ENCODE data around the gene IMPDH2.
A peak's percentile ranks its signal among the peaks of the same experiment; 100 is the strongest.

The IMPDH2 gene

DNA sequence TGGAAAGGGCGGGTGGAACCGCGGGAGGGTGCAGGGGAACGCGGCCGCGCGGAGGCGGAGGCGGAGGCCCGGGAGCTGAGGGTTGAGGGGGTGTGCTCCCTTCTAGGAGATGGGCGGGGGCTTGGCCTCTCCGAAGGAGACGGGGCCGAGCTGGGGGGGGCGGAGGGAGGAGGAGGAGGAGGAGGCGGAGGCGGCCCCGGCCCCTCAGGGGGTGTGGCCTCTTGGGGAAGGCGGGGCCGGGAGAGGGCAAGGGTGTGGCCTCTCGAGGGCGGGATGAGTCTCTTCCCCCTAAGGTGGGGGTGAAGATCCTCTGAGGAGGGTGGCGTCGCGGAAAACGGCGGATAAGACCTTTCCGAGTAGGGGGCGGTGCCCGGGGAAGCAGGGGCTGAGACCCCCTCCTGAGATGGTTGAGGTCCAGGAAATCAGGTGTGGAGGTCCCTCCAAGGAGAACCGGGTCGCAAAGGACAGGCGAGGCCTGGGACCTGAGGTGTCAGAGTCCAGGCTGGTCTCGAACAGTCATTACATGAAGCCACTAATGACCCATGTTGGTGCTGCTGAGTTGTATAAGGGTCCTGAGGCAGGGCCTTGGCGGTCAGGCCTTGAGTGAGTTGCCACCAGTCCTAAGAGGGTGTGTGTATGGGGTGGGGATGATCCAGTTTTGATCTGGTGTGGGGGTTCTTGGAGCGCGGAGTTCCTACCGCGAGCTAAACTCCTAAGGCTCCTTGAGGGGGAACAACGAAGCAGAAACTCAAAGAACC, 21.2 kb downstream of the IMPDH2 start (continued):
- TF ChIP-seq, protein P1, sequence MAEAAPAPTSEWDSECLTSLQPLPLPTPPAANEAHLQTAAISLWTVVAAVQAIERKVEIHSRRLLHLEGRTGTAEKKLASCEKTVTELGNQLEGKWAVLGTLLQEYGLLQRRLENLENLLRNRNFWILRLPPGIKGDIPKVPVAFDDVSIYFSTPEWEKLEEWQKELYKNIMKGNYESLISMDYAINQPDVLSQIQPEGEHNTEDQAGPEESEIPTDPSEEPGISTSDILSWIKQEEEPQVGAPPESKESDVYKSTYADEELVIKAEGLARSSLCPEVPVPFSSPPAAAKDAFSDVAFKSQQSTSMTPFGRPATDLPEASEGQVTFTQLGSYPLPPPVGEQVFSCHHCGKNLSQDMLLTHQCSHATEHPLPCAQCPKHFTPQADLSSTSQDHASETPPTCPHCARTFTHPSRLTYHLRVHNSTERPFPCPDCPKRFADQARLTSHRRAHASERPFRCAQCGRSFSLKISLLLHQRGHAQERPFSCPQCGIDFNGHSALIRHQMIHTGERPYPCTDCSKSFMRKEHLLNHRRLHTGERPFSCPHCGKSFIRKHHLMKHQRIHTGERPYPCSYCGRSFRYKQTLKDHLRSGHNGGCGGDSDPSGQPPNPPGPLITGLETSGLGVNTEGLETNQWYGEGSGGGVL (tag by site-specific recombination; IDR thresholded peaks at IDR 0.05), result peak; percentile 79
- TF ChIP-seq ZBTB20 (tag by site-specific recombination; IDR thresholded peaks at IDR 0.05) (peak; percentile 48), KLF7 (tag by site-specific recombination; IDR thresholded peaks at IDR 0.05; ENCODE audit: borderline replicate concordance) (peak; percentile 46; the same call in 1 of the 2 replicates)

DNA sequence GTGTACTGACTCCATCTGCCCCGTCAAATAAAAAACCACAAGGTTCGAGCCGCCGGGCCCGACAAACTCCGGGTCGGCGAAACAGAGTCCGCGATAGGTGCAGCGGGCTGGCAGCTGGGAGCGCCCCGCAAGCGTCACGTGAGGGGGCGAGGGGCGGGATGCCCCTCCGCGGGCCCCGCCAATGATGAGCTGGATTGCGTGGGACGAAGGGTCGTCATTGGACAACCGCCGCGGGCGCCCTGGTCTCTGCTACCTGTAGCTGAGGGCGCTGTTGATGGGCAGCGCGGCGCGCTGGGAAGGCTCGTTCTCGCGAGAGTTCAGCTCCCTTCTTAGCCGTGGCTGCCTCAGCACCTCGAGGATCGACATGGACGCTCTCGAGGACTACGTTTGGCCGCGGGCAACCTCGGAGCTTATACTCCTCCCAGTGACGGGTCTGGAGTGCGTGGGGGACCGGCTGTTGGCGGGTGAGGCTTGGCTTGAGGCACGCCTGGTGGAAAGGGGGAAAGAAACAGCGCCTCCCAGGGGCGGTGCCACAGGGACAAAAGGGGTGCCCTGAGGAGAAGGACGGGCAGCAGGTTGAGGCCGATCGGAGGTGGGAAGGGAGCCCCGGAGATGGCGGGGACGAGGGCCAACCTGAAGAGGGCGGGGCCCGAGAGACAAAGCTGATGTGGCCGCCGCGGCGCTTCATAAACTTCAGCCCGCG, 22.0 kb downstream of the IMPDH2 start, which contains the start of gene WDR6:
Gene WDR6, plus strand, starts transcription at position 324 of the 703 bp plus-strand sequence. Its CDS starts 41 bp downstream, at position 365.
- Histone ChIP-seq H3K27ac (ENCODE audit: extremely low read depth, low read depth, low read length) (peak within 1 kb of the TSS; percentile 93), H3K4me1 (ENCODE audit: control insufficient read depth, insufficient read depth, low read length) (no peaks in the 10 kb centered on the region), H3K9me3 (ENCODE audit: control insufficient read depth, insufficient read depth, low read depth, low read length) (no peaks in the 10 kb centered on the region), H3K4me3 (ENCODE audit: low read depth, low read length) (peak within 1 kb of the TSS; percentile 74), H3K36me3 (ENCODE audit: control insufficient read depth in 2 of 2, insufficient read depth in 1 of 2, low read length in 2 of 2) (peaks cover 3 to 18% of the 10 kb centered on the region in 2 experiments; a peak in 2 of 3 replicates)
- ChIA-PET CTCF (interaction anchor here (0.5 to 3.8 kb wide), 10 partner anchors 14 to 689 kb away, joined by 3 to 20 read pairs (median 4); partner anchors contain the start of genes NDUFAF3 and P4HTM), POLR2A (interaction anchor here (0.6 to 4.4 kb wide), 19 partner anchors 11 to 461 kb away, joined by 3 to 141 read pairs (median 5); partner anchors contain the start of genes ARIH2, DALRD3, IMPDH2 and IP6K2)
- TF ChIP-seq ZNF701 (tag by site-specific recombination; IDR thresholded peaks at IDR 0.05), result no peak
- no peak for TF ChIP-seq PRDM1 (tag by site-specific recombination; IDR thresholded peaks at IDR 0.05)
- TF ChIP-seq ZNF266 (tag by site-specific recombination; IDR thresholded peaks at IDR 0.05; ENCODE audit: low read depth), result no peak
- TF ChIP-seq ZNF133 (tag by site-specific recombination; IDR thresholded peaks at IDR 0.05), result no peak
- TF ChIP-seq ZFHX2 (tag by site-specific recombination; conservative IDR thresholded peaks at IDR 0.05), result peak; percentile 48
- TF ChIP-seq ELK4 (IDR thresholded peaks at IDR 0.05; ENCODE audit: borderline replicate concordance, low read depth, low read length), result no peak
- peak; percentile 64; the same call in 1 of the 2 replicates for TF ChIP-seq KLF8 (tag by site-specific recombination; IDR thresholded peaks at IDR 0.05)
- TF ChIP-seq ZNF843 (tag by site-specific recombination; IDR thresholded peaks at IDR 0.05), result peak; percentile 46; the same call in 1 of the 2 replicates
- TF ChIP-seq ZNF585B (tag by site-specific recombination; IDR thresholded peaks at IDR 0.05), result no peak
- TF ChIP-seq, protein P2, sequence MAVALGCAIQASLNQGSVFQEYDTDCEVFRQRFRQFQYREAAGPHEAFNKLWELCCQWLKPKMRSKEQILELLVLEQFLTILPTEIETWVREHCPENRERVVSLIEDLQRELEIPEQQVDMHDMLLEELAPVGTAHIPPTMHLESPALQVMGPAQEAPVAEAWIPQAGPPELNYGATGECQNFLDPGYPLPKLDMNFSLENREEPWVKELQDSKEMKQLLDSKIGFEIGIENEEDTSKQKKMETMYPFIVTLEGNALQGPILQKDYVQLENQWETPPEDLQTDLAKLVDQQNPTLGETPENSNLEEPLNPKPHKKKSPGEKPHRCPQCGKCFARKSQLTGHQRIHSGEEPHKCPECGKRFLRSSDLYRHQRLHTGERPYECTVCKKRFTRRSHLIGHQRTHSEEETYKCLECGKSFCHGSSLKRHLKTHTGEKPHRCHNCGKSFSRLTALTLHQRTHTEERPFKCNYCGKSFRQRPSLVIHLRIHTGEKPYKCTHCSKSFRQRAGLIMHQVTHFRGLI (tag by site-specific recombination; IDR thresholded peaks at IDR 0.05), result no peak
- TF ChIP-seq ZNF394 (tag by site-specific recombination; IDR thresholded peaks at IDR 0.05; ENCODE audit: borderline replicate concordance), result peak; percentile 31; the same call in 1 of the 2 replicates
- TF ChIP-seq, protein P3, sequence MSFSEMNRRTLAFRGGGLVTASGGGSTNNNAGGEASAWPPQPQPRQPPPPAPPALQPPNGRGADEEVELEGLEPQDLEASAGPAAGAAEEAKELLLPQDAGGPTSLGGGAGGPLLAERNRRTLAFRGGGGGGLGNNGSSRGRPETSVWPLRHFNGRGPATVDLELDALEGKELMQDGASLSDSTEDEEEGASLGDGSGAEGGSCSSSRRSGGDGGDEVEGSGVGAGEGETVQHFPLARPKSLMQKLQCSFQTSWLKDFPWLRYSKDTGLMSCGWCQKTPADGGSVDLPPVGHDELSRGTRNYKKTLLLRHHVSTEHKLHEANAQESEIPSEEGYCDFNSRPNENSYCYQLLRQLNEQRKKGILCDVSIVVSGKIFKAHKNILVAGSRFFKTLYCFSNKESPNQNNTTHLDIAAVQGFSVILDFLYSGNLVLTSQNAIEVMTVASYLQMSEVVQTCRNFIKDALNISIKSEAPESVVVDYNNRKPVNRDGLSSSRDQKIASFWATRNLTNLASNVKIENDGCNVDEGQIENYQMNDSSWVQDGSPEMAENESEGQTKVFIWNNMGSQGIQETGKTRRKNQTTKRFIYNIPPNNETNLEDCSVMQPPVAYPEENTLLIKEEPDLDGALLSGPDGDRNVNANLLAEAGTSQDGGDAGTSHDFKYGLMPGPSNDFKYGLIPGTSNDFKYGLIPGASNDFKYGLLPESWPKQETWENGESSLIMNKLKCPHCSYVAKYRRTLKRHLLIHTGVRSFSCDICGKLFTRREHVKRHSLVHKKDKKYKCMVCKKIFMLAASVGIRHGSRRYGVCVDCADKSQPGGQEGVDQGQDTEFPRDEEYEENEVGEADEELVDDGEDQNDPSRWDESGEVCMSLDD (tag by site-specific recombination; IDR thresholded peaks at IDR 0.05), result peak; percentile 89; the same call in 1 of the 2 replicates
- TF ChIP-seq TSHZ1 (tag by site-specific recombination; IDR thresholded peaks at IDR 0.05; ENCODE audit: borderline replicate concordance), result no peak
- TF ChIP-seq GLIS2 (tag by site-specific recombination; IDR thresholded peaks at IDR 0.05), result peak; percentile 42; the same call in 1 of the 2 replicates
- TF ChIP-seq ZBTB8A (tag by site-specific recombination; IDR thresholded peaks at IDR 0.05), result peak; percentile 83
- TF ChIP-seq ZSCAN30 (tag by site-specific recombination; IDR thresholded peaks at IDR 0.05), result no peak

Measured in HEK293 (cell line).